T-cell (primary cell): ENCODE measurements around the gene ROBO4. TPM values are rescaled to one million over a fixed set of nuclear protein-coding genes. Genes with fewer than 3 reads are reported as not detected.

ENCODE experiments used
- ATAC-seq, 4 experiments: fragments of 200-7000 bp in 3 of 4; fragments of 150-1000 bp in 1 of 4; cut with Tn5 transposase; replicated peaks in 1 of 4; 1 replicate in 3 of 4; 2 replicates in 1 of 4; pipeline ENCODE4 v1.10.0; 2021; ENCODE audit warnings: moderate library complexity in 3 of 4, mild to moderate bottlenecking in 2 of 4, moderate number of reproducible peaks in 1 of 4
- CTCF ChIA-PET, 2 donors: fragments of 300-600 bp; sonication (Branson Sonifier 250); formaldehyde crosslinking; loops; one replicate each; lab custom pipeline; 2022; ENCODE audit warnings: antibody characterized with exemption in 2 of 2; lab: Charles Lee
- POLR2A ChIA-PET, 2 donors: fragments of 300-600 bp; sonication (Branson Sonifier 250); formaldehyde crosslinking; loops; one replicate each; lab custom pipeline; 2022; ENCODE audit warnings: antibody characterized with exemption in 2 of 2; lab: Charles Lee
- DNase-seq, 35 experiments: peaks; one replicate each; pipeline versions ENCODE4 v3.0.0 to v3.0.0-alpha.2; 2013 to 2023
- H3K27ac ChIP-seq: one replicate; pipeline ENCODE4 v1.5.1; 2013; ENCODE audit warnings: low read length
- H3K27me3 ChIP-seq, 2 experiments: replicated peaks in 1 of 2; 1 replicate in 1 of 2; 2 replicates in 1 of 2; pipeline versions ENCODE4 v1.6.1 to v1.7.0; 2013; ENCODE audit warnings: low read length in 1 of 2, mixed read lengths in 1 of 2; ENCODE audit not compliant: control insufficient read depth in 2 of 2, insufficient read depth in 2 of 2; ENCODE audit errors: extremely low read depth in 1 of 2
- H3K36me3 ChIP-seq, 2 donors: 1 replicate in 1 of 2; 2 replicates in 1 of 2; pipeline versions ENCODE4 v1.6.1 to v1.7.0; 2013; ENCODE audit warnings: low read length in 1 of 2; ENCODE audit not compliant: control insufficient read depth in 2 of 2, insufficient read depth in 1 of 2; ENCODE audit errors: extremely low read depth in 1 of 2
- H3K4me1 ChIP-seq, 2 experiments: 1 replicate in 1 of 2; 2 replicates in 1 of 2; pipeline versions ENCODE4 v1.6.1 to v1.7.0; 2013; ENCODE audit warnings: low read length in 2 of 2, mixed read lengths in 1 of 2; ENCODE audit not compliant: insufficient read depth in 2 of 2, control insufficient read depth in 1 of 2; ENCODE audit errors: extremely low read depth in 1 of 2
- H3K4me3 ChIP-seq, 2 donors: 1 replicate in 1 of 2; 2 replicates in 1 of 2; pipeline versions ENCODE4 v1.5.1 to v1.7.0; 2013; ENCODE audit warnings: mild to moderate bottlenecking in 2 of 2, low read length in 1 of 2, moderate library complexity in 1 of 2; ENCODE audit not compliant: control insufficient read depth in 1 of 2; ENCODE audit errors: extremely low read depth in 1 of 2
- H3K9me3 ChIP-seq: 2 replicates; pipeline ENCODE4 v1.7.0; 2013
- H3K27ac Mint-ChIP-seq, 2 donors: one replicate each; pipeline ENCODE4 v1.8.0; 2020 to 2021; ENCODE audit warnings: mild to moderate bottlenecking in 2 of 2, mixed read lengths in 2 of 2
- H3K27me3 Mint-ChIP-seq, 2 donors: one replicate each; pipeline ENCODE4 v1.8.0; 2021 to 2022; ENCODE audit warnings: mixed read lengths in 2 of 2
- H3K36me3 Mint-ChIP-seq: one replicate; pipeline ENCODE4 v1.8.0; 2021; ENCODE audit warnings: mixed read lengths
- H3K4me1 Mint-ChIP-seq, 3 donors: one replicate each; pipeline ENCODE4 v1.8.0; 2020 to 2022; ENCODE audit warnings: mixed read lengths in 3 of 3, mild to moderate bottlenecking in 1 of 3
- H3K4me3 Mint-ChIP-seq, 3 donors: one replicate each; pipeline ENCODE4 v1.8.0; 2020 to 2022; ENCODE audit warnings: mild to moderate bottlenecking in 3 of 3, mixed read lengths in 3 of 3, moderate library complexity in 3 of 3
- H3K9me3 Mint-ChIP-seq, 3 donors: one replicate each; pipeline ENCODE4 v1.8.0; 2020 to 2022; ENCODE audit warnings: mixed read lengths in 3 of 3
- WGBS: methylation state at CpG from one replicate; pipeline ENCODE4 v1.1.5; 2013; ENCODE audit warnings: missing lambda C conversion rate; ENCODE audit not compliant: insufficient coverage; 5-methylcytosine and 5-hydroxymethylcytosine counted together
- total RNA-seq, 35 experiments: library from RNA in 6 of 35; stranded (reverse) in 6 of 35; fragments of 120-200 nt in 1 of 35; gene quantifications; one replicate each; pipeline versions ENCODE4 v1.2.1 to v1.2.4 and lab custom pipeline; 2013 to 2026

ROBO4 gene
- total RNA-seq, 5 donors from 2014 or later (not counting 1 experiment from before 2014, with no cell fraction given): 0.41 to 0.59 (median 0.50) TPM; not detected in 2

- DNase-seq: no peak
- H3K27me3 ChIP-seq: peaks cover 0 to 41% of the 10 kb centered on the region in 2 experiments
- ChIA-PET POLR2A (no interaction called here), CTCF (interaction anchor here in 1 of 2 donors (0.8 kb wide), 1 partner anchor 11 kb away, joined by 6 read pairs; no protein-coding TSS in a partner anchor)
- H3K4me3 ChIP-seq: no peak overlapping the region
- Mint-ChIP-seq H3K36me3 (no peaks in the 10 kb centered on the region), H3K9me3 (no peaks in the 10 kb centered on the region), H3K4me3 (peak overlapping the region; percentile 45 to 84 (median 83)), H3K27ac (peak overlapping the region in 1 of 2 donors; percentile 22), H3K4me1 (peaks cover 21 to 26% (median 23%) of the 10 kb centered on the region in 3 donors), H3K27me3 (peaks cover 19 to 22% of the 10 kb centered on the region in 2 donors)
- no peaks in the 10 kb centered on the region for H3K36me3 ChIP-seq
- ATAC-seq: no peak
- no peak overlapping the region for H3K27ac ChIP-seq
- H3K9me3 ChIP-seq: no peaks in the 10 kb centered on the region
- WGBS: 92% methylated on average over 15 of the region's 17 CpGs
- peaks cover 0 to 24% of the 10 kb centered on the region in 2 experiments for H3K4me1 ChIP-seq
Measured at GRCh38 chr11:124877910-124878758, 19.5 kb downstream of the ROBO4 start.

DNA sequence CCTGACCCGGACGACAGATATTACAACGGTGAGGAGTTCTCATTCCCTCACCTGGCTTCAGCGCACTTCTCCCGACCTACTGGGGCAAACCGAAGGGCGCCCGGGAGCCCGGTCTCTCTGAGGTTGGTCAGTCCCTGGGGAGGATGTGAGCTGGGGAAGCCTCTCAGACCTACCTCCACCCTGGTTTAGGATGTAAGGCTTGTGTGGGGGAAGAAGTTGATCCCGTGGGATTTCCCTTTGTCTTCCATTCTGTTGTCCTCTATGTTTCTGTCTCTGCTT lies 20.1 kb downstream of the ROBO4 start:
- H3K27ac ChIP-seq: no peak overlapping the region
- H3K27me3 Mint-ChIP-seq: peaks cover 24 to 28% of the 10 kb centered on the region in 2 donors

DNA sequence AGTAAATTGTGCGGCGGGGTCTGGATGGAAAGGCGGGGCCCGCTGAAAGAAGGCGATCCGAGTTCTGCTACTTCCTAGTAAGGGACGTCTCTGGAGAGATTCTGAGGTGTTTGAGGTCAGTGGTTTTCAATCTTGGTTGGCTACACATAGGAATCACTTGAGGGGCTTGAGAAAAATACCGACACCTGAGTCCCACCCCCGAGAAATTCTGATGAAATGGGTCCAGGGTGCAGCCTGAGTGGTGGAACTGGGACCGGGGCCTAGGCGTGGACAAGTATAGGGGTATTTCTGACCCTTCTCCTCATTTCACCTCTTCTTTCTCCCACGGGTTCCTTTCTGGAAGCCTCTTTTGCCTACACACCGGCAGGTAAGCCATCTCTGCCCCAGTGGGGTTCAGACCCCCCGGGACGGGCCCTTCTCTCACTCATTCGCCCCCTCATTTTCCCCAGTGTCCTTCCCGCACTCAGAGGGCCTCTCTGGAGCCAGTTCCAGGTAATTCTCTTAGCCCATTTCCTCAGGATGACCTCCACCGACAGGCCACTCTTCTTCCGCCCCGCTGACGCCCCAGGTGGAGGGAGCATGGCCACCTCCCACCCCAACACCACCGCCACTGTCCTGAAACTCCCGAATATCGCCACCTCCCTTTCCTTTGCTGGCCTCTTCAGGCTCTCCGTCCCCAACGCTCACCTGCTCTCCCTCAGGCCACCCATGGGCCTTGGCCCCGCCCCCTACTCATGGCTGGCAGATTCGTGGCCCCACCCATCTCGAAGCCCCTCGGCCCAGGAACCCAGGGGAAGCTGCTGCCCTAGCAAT lies 20.6 kb downstream of the ROBO4 start:
- H3K27me3 ChIP-seq: peaks cover 0 to 52% of the 10 kb centered on the region in 2 experiments
- Mint-ChIP-seq H3K27me3 (peaks cover 28 to 29% of the 10 kb centered on the region in 2 donors), H3K36me3 (no peaks in the 10 kb centered on the region), H3K27ac (peak overlapping the region; percentile 39 to 72), H3K4me3 (peak overlapping the region; percentile 83 to 84 (median 83)), H3K4me1 (peaks cover 21 to 26% (median 23%) of the 10 kb centered on the region in 3 donors), H3K9me3 (no peaks in the 10 kb centered on the region)
- DNase-seq: no peak
- H3K4me1 ChIP-seq: peaks cover 0 to 24% of the 10 kb centered on the region in 2 experiments
- no peaks in the 10 kb centered on the region for H3K36me3 ChIP-seq
- 32% methylated on average over 23 of the region's 30 CpGs for whole genome bisulfite sequencing
- peak overlapping the region; percentile 68 for H3K27ac ChIP-seq
- no peak for ATAC-seq
- ChIA-PET POLR2A (interaction anchor here in 1 of 2 donors (1.0 kb wide), 1 partner anchor 77 kb away, joined by 9 read pairs; the partner anchor contains the start of gene CCDC15), CTCF (interaction anchor here (0.6 to 1.4 kb wide), 32 partner anchors 11 to 1018 kb away, joined by 3 to 21 read pairs (median 3); partner anchors contain the start of genes CCDC15 (in 1 of the 2), ROBO3 (in 1 of the 2), STT3A (in 1 of the 2) and TBRG1 (in 1 of the 2))
- H3K4me3 ChIP-seq: peak overlapping the region; percentile 64 to 81
- no peaks in the 10 kb centered on the region for H3K9me3 ChIP-seq

More for the DNA sequence above, 20.1 kb downstream of the ROBO4 start:
- no peak for ATAC-seq
- Mint-ChIP-seq H3K27ac (peak overlapping the region in 1 of 2 donors; percentile 22), H3K4me1 (peaks cover 21 to 26% (median 23%) of the 10 kb centered on the region in 3 donors), H3K9me3 (no peaks in the 10 kb centered on the region), H3K4me3 (peak overlapping the region; percentile 83 to 84 (median 83)), H3K36me3 (no peaks in the 10 kb centered on the region)
- no peak for DNase-seq
- Histone ChIP-seq H3K4me3 (no peak overlapping the region), H3K9me3 (no peaks in the 10 kb centered on the region), H3K36me3 (no peaks in the 10 kb centered on the region), H3K4me1 (peaks cover 0 to 24% of the 10 kb centered on the region in 2 experiments), H3K27me3 (peaks cover 0 to 47% of the 10 kb centered on the region in 2 experiments)
- WGBS: 100% methylated on average over 1 of the region's 10 CpGs
- CTCF ChIA-PET: no interaction called here
- POLR2A ChIA-PET: no interaction called here

DNA sequence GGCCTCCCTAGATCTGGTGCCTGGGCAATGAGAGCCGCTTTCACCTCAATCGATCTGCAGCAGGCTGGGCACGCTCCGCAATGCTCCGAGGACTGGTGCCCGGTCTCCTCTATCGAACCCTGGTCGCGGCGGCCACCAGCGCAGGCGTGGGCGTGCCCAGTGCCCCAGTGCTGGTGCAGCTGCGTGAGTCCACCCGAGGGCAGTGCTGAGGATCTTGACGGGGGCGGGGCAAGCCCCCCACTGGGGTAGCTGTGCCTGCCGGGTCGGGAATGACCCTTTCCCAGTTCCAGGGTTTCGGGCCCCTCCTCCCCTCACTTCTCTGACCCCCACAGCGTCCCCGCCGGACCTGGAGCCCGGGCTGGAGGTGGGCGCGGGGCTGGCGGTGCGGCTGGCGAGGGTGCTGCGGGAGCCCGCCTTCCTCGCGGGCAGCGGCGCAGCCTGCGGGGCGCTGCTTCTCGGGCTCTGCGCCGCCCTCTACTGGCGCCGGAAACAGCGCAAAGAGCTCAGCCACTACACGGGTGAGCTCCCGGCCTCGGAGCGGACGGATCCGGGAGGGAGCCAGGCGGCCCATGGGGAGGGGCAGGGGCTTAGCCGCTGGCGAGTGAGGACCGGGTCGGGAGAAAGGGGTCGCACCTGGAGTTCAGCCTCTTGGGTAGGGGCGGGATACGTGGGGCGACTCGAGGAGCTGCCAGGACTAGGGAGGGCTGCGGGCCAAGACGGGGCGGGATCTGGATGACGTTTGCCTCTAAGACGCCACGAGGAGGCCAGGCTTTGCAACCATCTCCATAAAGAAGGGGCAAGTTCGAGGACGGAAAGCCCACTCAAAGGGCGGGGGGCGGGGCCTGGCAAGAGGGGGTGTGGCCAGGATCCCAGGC lies 21.5 kb downstream of the ROBO4 start:
- H3K36me3 Mint-ChIP-seq: no peaks in the 10 kb centered on the region
- H3K4me1 ChIP-seq: peaks cover 0 to 24% of the 10 kb centered on the region in 2 experiments
- peak; percentile 93 to 96 (median 94) for ATAC-seq
- peaks cover 21 to 26% (median 23%) of the 10 kb centered on the region in 3 donors for H3K4me1 Mint-ChIP-seq
- no peaks in the 10 kb centered on the region for H3K36me3 ChIP-seq
- WGBS: 3% methylated on average over 67 of the region's 69 CpGs
- H3K27me3 ChIP-seq: peaks cover 0 to 53% of the 10 kb centered on the region in 2 experiments
- peak overlapping the region; percentile 83 to 84 (median 83) for H3K4me3 Mint-ChIP-seq
- CTCF ChIA-PET: interaction anchor here (0.6 to 1.4 kb wide), 33 partner anchors 10 to 1019 kb away, joined by 3 to 21 read pairs (median 3); partner anchors contain the start of genes CCDC15 (in 1 of the 2), ROBO3 (in 1 of the 2), STT3A (in 1 of the 2) and TBRG1 (in 1 of the 2)
- peaks cover 30 to 35% of the 10 kb centered on the region in 2 donors for H3K27me3 Mint-ChIP-seq
- H3K9me3 Mint-ChIP-seq: no peaks in the 10 kb centered on the region
- peak; percentile 54 to 87 (median 70) for DNase-seq
- POLR2A ChIA-PET: interaction anchor here (0.6 to 1.0 kb wide), 2 partner anchors 74 to 78 kb away, joined by 3 to 9 read pairs; partner anchors contain the start of gene CCDC15 (in 1 of the 2)
- peak overlapping the region; percentile 68 for H3K27ac ChIP-seq
- H3K27ac Mint-ChIP-seq: peak overlapping the region in 1 of 2 donors; percentile 72
- peak overlapping the region; percentile 64 to 81 for H3K4me3 ChIP-seq
- no peaks in the 10 kb centered on the region for H3K9me3 ChIP-seq

- H3K9me3 Mint-ChIP-seq: no peaks in the 10 kb centered on the region
- DNase-seq (peak in 1 of 35 experiments; percentile 10), ATAC-seq (no peak)
- ChIA-PET POLR2A (interaction anchor here in 1 of 2 donors (0.6 kb wide), 1 partner anchor 73 kb away, joined by 3 read pairs; no protein-coding TSS in a partner anchor), CTCF (interaction anchor here in 1 of 2 donors (0.9 to 1.4 kb wide), 3 partner anchors 38 to 237 kb away, joined by 3 to 16 read pairs (median 4); no protein-coding TSS in a partner anchor)
- H3K4me3 Mint-ChIP-seq: peak overlapping the region; percentile 62 to 84 (median 73)
- peaks cover 0 to 24% of the 10 kb centered on the region in 2 experiments for H3K4me1 ChIP-seq
- WGBS: 71% methylated on average over 1 of the region's 3 CpGs
- peaks cover 2 to 59% of the 10 kb centered on the region in 2 experiments for H3K27me3 ChIP-seq
- peaks cover 21 to 26% (median 23%) of the 10 kb centered on the region in 3 donors for H3K4me1 Mint-ChIP-seq
- H3K27me3 Mint-ChIP-seq: peaks cover 35 to 40% of the 10 kb centered on the region in 2 donors
- H3K9me3 ChIP-seq: no peaks in the 10 kb centered on the region
- H3K4me3 ChIP-seq: no peak overlapping the region
- H3K27ac Mint-ChIP-seq: no peak overlapping the region
- no peaks in the 10 kb centered on the region for H3K36me3 Mint-ChIP-seq
- H3K36me3 ChIP-seq: no peaks in the 10 kb centered on the region
- H3K27ac ChIP-seq: no peak overlapping the region
Measured at GRCh38 chr11:124875401-124875800, 22.3 kb downstream of the ROBO4 start.
